HepG2 (cell line): ENCODE data around the gene RBM23. TPM values are rescaled to one million over a fixed set of nuclear protein-coding genes. Genes with fewer than 3 reads are reported as not detected.

Source experiments
- CCDC6 ChIP-seq: sonication (generic); formaldehyde crosslinking; IDR thresholded peaks from 2 replicates; pipeline ENCODE4 v1.8.1; 2022; ENCODE audit warnings: mild to moderate bottlenecking, missing genetic modification reagents, moderate library complexity
- HOXD1 ChIP-seq: sonication (generic); formaldehyde crosslinking; IDR thresholded peaks from 2 replicates; pipeline ENCODE4 v1.5.0; 2020; ENCODE audit warnings: missing genetic modification reagents
- IKZF1 ChIP-seq: fragments of 450-650 bp; IDR thresholded peaks from 2 replicates; pipeline ENCODE4 v1.7.1; 2016
- KLF6 ChIP-seq: IDR thresholded peaks from 2 replicates; pipeline ENCODE4 v1.8.0; 2016; ENCODE audit warnings: missing biosample characterization, missing genetic modification reagents
- KMT2A ChIP-seq: sonication (generic); formaldehyde crosslinking; IDR thresholded peaks from 2 replicates; pipeline ENCODE4 v1.4.0; 2020; ENCODE audit warnings: missing genetic modification reagents
- PBX2 ChIP-seq: IDR thresholded peaks from 2 replicates; pipeline ENCODE4 v1.6.1; 2016; ENCODE audit warnings: control low read depth
- PTBP1 ChIP-seq: fragments of 200-400 bp; formaldehyde crosslinking; IDR thresholded peaks from 2 replicates; pipeline ENCODE4 v1.6.1; 2018; ENCODE audit warnings: low read length, low read depth; ENCODE audit not compliant: poor library complexity, severe bottlenecking
- RCOR2 ChIP-seq: IDR thresholded peaks from 2 replicates; pipeline ENCODE4 v1.6.1; 2016; ENCODE audit warnings: missing biosample characterization, missing genetic modification reagents
- SETDB1 ChIP-seq: sonication (generic); formaldehyde crosslinking; IDR thresholded peaks from 2 replicates; pipeline ENCODE4 v1.5.1; 2020; ENCODE audit warnings: missing genetic modification reagents, mild to moderate bottlenecking, borderline replicate concordance
- SP1 ChIP-seq, 2 experiments: fragments of 450-650 bp in 1 of 2; sonication (generic) in 1 of 2; formaldehyde crosslinking in 1 of 2; IDR thresholded peaks; 2 replicates each; pipeline versions ENCODE4 v1.4.0 to v1.6.1; 2016 to 2020; ENCODE audit warnings: missing genetic modification reagents in 1 of 2
- STAG1 ChIP-seq: sonication (generic); formaldehyde crosslinking; IDR thresholded peaks from 2 replicates; pipeline ENCODE4 v1.4.0; 2020; ENCODE audit warnings: missing genetic modification reagents
- TBL1XR1 ChIP-seq: fragments of 150-350 bp; IDR thresholded peaks from 2 replicates; pipeline ENCODE4 v1.6.1; 2014; ENCODE audit warnings: borderline replicate concordance, low read length; ENCODE audit not compliant: partially characterized antibody
- ZNF18 ChIP-seq: sonication (generic); formaldehyde crosslinking; IDR thresholded peaks from 2 replicates; pipeline ENCODE4 v1.8.0; 2022; ENCODE audit warnings: mild to moderate bottlenecking, missing genetic modification reagents; ENCODE audit not compliant: insufficient replicate concordance
- ZNF616 ChIP-seq: sonication (generic); formaldehyde crosslinking; IDR thresholded peaks from 2 replicates; pipeline ENCODE4 v1.5.0; 2020; ENCODE audit warnings: low read depth, mild to moderate bottlenecking, missing genetic modification reagents
- ZNF720 ChIP-seq: sonication (generic); formaldehyde crosslinking; IDR thresholded peaks from 2 replicates; pipeline ENCODE4 v1.4.0; 2020; ENCODE audit warnings: missing genetic modification reagents
- ZNF775 ChIP-seq: sonication (generic); formaldehyde crosslinking; IDR thresholded peaks from 2 replicates; pipeline ENCODE4 v1.4.0; 2020; ENCODE audit warnings: missing genetic modification reagents, mild to moderate bottlenecking, moderate library complexity, borderline replicate concordance
- polyA plus RNA-seq, 8 experiments: library from polyadenylated mRNA; depleted of rRNA in 3 of 8; stranded (reverse) in 7 of 8; unstranded in 1 of 8; fragments of >200 nt; fragmentation: Illumina TruSeq in 4 of 8; extraction: Trizol in 4 of 8; gene quantifications; 2 replicates each; pipeline versions ENCODE4 v1.2.1 to v1.2.3, GENCODE V29; 2011 to 2016; ENCODE audit warnings: low read depth in 4 of 8, missing spikeins in 1 of 8, mixed read lengths in 1 of 8; ENCODE audit not compliant: insufficient read depth in 1 of 8
- total RNA-seq, 5 experiments: library from RNA; depleted of rRNA; stranded (reverse); fragments of >200 nt; fragmentation: Illumina TruSeq; extraction: Trizol; gene quantifications; 2 replicates each; pipeline ENCODE4 v1.2.3, GENCODE V29; 2016; ENCODE audit warnings: low read depth in 1 of 5
- TF ChIP-seq, protein P1 (sequence below): sonication (generic); formaldehyde crosslinking; IDR thresholded peaks from 2 replicates; pipeline ENCODE4 v1.4.0; 2020; ENCODE audit warnings: missing genetic modification reagents
- TF ChIP-seq, protein P2 (sequence below): IDR thresholded peaks from 2 replicates; pipeline ENCODE4 v1.6.1; 2016; ENCODE audit warnings: missing biosample characterization, missing genetic modification reagents, low read depth
- TF ChIP-seq, protein P3 (sequence below): sonication (generic); formaldehyde crosslinking; IDR thresholded peaks from 2 replicates; pipeline ENCODE4 v1.5.0; 2020; ENCODE audit warnings: mild to moderate bottlenecking, missing genetic modification reagents, moderate library complexity
- TF ChIP-seq, protein P4 (sequence below): conservative IDR thresholded peaks from 2 replicates; pipeline ENCODE4 v1.6.1; 2018; ENCODE audit warnings: missing genetic modification reagents

Gene RBM23
- total and polyA plus RNA-seq, 2 of the 13 experiments (the other 11 are each of a cell fraction or from before 2014, with no cell fraction given), result 1.5 to 2.1 TPM

- TF ChIP-seq, protein P1, sequence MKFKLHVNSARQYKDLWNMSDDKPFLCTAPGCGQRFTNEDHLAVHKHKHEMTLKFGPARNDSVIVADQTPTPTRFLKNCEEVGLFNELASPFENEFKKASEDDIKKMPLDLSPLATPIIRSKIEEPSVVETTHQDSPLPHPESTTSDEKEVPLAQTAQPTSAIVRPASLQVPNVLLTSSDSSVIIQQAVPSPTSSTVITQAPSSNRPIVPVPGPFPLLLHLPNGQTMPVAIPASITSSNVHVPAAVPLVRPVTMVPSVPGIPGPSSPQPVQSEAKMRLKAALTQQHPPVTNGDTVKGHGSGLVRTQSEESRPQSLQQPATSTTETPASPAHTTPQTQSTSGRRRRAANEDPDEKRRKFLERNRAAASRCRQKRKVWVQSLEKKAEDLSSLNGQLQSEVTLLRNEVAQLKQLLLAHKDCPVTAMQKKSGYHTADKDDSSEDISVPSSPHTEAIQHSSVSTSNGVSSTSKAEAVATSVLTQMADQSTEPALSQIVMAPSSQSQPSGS (CRISPR knock-in tag), result no peak
- no peak for TF ChIP-seq RCOR2 (CRISPR knock-in tag)
- TF ChIP-seq PBX2, result no peak
- TF ChIP-seq, protein P2, sequence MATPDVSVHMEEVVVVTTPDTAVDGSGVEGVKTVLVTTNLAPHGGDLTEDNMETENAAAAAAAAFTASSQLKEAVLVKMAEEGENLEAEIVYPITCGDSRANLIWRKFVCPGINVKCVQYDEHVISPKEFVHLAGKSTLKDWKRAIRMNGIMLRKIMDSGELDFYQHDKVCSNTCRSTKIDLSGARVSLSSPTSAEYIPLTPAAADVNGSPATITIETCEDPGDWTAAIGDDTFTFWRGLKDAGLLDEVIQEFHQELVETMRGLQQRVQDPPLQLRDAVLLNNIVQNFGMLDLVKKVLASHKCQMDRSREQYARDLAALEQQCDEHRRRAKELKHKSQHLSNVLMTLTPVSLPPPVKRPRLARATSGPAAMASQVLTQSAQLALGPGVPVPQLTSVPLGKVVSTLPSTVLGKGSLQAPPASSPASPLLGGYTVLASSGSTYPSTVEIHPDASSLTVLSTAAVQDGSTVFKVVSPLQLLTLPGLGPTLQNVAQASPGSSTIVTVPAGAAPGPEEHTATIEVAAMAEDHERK (CRISPR knock-in tag), result no peak
- TF ChIP-seq IKZF1, result no peak
- TF ChIP-seq, protein P3, sequence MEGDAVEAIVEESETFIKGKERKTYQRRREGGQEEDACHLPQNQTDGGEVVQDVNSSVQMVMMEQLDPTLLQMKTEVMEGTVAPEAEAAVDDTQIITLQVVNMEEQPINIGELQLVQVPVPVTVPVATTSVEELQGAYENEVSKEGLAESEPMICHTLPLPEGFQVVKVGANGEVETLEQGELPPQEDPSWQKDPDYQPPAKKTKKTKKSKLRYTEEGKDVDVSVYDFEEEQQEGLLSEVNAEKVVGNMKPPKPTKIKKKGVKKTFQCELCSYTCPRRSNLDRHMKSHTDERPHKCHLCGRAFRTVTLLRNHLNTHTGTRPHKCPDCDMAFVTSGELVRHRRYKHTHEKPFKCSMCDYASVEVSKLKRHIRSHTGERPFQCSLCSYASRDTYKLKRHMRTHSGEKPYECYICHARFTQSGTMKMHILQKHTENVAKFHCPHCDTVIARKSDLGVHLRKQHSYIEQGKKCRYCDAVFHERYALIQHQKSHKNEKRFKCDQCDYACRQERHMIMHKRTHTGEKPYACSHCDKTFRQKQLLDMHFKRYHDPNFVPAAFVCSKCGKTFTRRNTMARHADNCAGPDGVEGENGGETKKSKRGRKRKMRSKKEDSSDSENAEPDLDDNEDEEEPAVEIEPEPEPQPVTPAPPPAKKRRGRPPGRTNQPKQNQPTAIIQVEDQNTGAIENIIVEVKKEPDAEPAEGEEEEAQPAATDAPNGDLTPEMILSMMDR (CRISPR knock-in tag), result peak; percentile 87
- TF ChIP-seq ZNF616 (CRISPR knock-in tag), result no peak
- TF ChIP-seq CCDC6 (CRISPR knock-in tag), result no peak
- TF ChIP-seq, protein P4, sequence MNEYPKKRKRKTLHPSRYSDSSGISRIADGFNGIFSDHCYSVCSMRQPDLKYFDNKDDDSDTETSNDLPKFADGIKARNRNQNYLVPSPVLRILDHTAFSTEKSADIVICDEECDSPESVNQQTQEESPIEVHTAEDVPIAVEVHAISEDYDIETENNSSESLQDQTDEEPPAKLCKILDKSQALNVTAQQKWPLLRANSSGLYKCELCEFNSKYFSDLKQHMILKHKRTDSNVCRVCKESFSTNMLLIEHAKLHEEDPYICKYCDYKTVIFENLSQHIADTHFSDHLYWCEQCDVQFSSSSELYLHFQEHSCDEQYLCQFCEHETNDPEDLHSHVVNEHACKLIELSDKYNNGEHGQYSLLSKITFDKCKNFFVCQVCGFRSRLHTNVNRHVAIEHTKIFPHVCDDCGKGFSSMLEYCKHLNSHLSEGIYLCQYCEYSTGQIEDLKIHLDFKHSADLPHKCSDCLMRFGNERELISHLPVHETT (CRISPR knock-in tag), result peak; percentile 51; the same call in 1 of the 2 replicates
- no peak for TF ChIP-seq KMT2A (CRISPR knock-in tag)
- TF ChIP-seq KLF6 (CRISPR knock-in tag), result 0 out of 2 replicates have a peak, but pooled peaks have one; percentile 27
- no peak for TF ChIP-seq ZNF720
- TF ChIP-seq TBL1XR1, result peak; percentile 38
- no peak for TF ChIP-seq SP1 (IDR thresholded peaks at IDR 0.05)
- TF ChIP-seq SP1 (CRISPR knock-in tag; IDR thresholded peaks at IDR 0.05), result 0 out of 2 replicates have a peak, but pooled peaks have one; percentile 28
- no peak for TF ChIP-seq PTBP1
- no peak for TF ChIP-seq SETDB1 (CRISPR knock-in tag)
- TF ChIP-seq ZNF775, result no peak
- TF ChIP-seq HOXD1, result no peak
- no peak for TF ChIP-seq ZNF18
- TF ChIP-seq STAG1 (CRISPR knock-in tag), result peak; percentile 73
Observed at GRCh38 chr14:22900081-22900799, 18.7 kb downstream of the RBM23 start (continued).
